GM19372 (cell line): ENCODE data around the gene UGT1A10.

Source experiments
- ATAC-seq: cut with Tn5 transposase; IDR thresholded peaks from one replicate; pipeline ENCODE4 v1.9.1; 2021; ENCODE audit warnings: mild to moderate bottlenecking, low read depth, moderate library complexity; ENCODE audit not compliant: unreplicated experiment

Gene UGT1A10

GRCh38 chr2:233819884-233820773 lies 183.9 kb downstream of the UGT1A10 start:
- ATAC-seq = no peak

- ATAC-seq = no peak
Measured at GRCh38 chr2:233820774-233821105, 184.5 kb downstream of the UGT1A10 start.

GRCh38 chr2:233821196-233821595 lies 184.9 kb downstream of the UGT1A10 start:
- ATAC-seq = no peak

GRCh38 chr2:233821709-233822100 lies 185.5 kb downstream of the UGT1A10 start:
- ATAC-seq = no peak

GRCh38 chr2:233822101-233822771 lies 186.0 kb downstream of the UGT1A10 start:
- no peak for ATAC-seq
